A673 (cell line): ENCODE results near the gene GRM1.

Experiments
- CTCF ChIP-seq: fragments of 300-800, 200-600 bp; sonication (generic); conservative IDR thresholded peaks from 2 replicates; pipeline ENCODE4 v1.5.1; 2017; ENCODE audit warnings: low read depth, mild to moderate bottlenecking, antibody characterized with exemption, low read length, moderate library complexity, mixed read lengths
- EZH2 ChIP-seq: fragments of 200-600 bp; sonication (generic); IDR thresholded peaks from 2 replicates; pipeline ENCODE4 v1.6.1; 2017; ENCODE audit warnings: borderline replicate concordance, low read depth, mild to moderate bottlenecking, mixed read lengths, antibody characterized with exemption, low read length; ENCODE audit not compliant: poor library complexity, severe bottlenecking

GRCh38 chr6:146029573-146030184, 817 bp downstream of the GRM1 start:
- TF ChIP-seq CTCF (no peak), EZH2 (no peak)
